Esophagus squamous epithelium (tissue), 5 donors: ENCODE data around the gene COL1A1. TPM values are rescaled to one million over a fixed set of nuclear protein-coding genes. Genes with fewer than 3 reads are reported as not detected.

Experiments
- DNase-seq: peaks from one replicate; lab custom pipeline; 2025; lab: John Stamatoyannopoulos, UW
- H3K27ac ChIP-seq, 4 donors: fragments of 200-600 bp; sonication (generic); one replicate each; pipeline ENCODE4 v1.5.1; 2016 to 2019; ENCODE audit warnings: mild to moderate bottlenecking in 1 of 4
- H3K27me3 ChIP-seq, 4 donors: fragments of 200-600 bp; sonication (generic); 1 replicate in 3 of 4; 2 replicates in 1 of 4; pipeline versions ENCODE4 v1.5.1 to v1.6.0; 2017 to 2021; ENCODE audit warnings: antibody characterized with exemption in 1 of 4
- H3K36me3 ChIP-seq, 3 donors: fragments of 200-600 bp; sonication (generic); one replicate each; pipeline ENCODE4 v1.5.1; 2016 to 2019
- H3K4me1 ChIP-seq, 3 donors: fragments of 200-600 bp; sonication (generic); one replicate each; pipeline ENCODE4 v1.5.1; 2017 to 2019
- H3K4me3 ChIP-seq, 4 donors: fragments of 200-600 bp; sonication (generic); 1 replicate in 3 of 4; 2 replicates in 1 of 4; pipeline ENCODE4 v1.5.1; 2016 to 2019; ENCODE audit warnings: mild to moderate bottlenecking in 2 of 4, moderate library complexity in 1 of 4
- H3K9me3 ChIP-seq, 3 donors: fragments of 200-600 bp; sonication (generic); one replicate each; pipeline ENCODE4 v1.5.1; 2016 to 2019
- CTCF ChIP-seq, 6 experiments: fragments of 450-650 bp in 4 of 6; fragments of 200-600 bp in 2 of 6; sonication (generic) in 2 of 6; IDR thresholded peaks; one replicate each; pipeline ENCODE4 v1.5.1; 2016 to 2019; ENCODE audit warnings: antibody characterized with exemption in 6 of 6, mild to moderate bottlenecking in 4 of 6, moderate library complexity in 4 of 6
- POLR2A ChIP-seq, 4 donors: fragments of 450-650 bp; IDR thresholded peaks; one replicate each; pipeline ENCODE4 v1.6.1; 2017; ENCODE audit warnings: antibody characterized with exemption in 4 of 4, mild to moderate bottlenecking in 4 of 4, moderate library complexity in 3 of 4
- WGBS, 2 donors: methylation state at CpG; one replicate each; pipeline ENCODE4 v1.1.5; 2018; 5-methylcytosine and 5-hydroxymethylcytosine counted together
- intact Hi-C: fragments of 100-400 bp; cut with DNase I; formaldehyde crosslinking; loops from one replicate; pipeline ENCODE4 v1.15.0; 2022
- total RNA-seq, 4 donors: library from RNA; depleted of rRNA; stranded (reverse); fragments of >200 nt; gene quantifications; one replicate each; pipeline ENCODE4 v1.1.0, GENCODE V29; 2016
- donor health status: DM: yes; HTN: yes; CAD: no.

COL1A1 gene
- total RNA-seq, 4 donors from 2014 or later, result 12.4 to 20.8 (median 19.7) TPM

- Histone ChIP-seq H3K27me3 (no peaks in the 10 kb centered on the region), H3K9me3 (no peaks in the 10 kb centered on the region), H3K36me3 (peaks cover 4 to 76% (median 5%) of the 10 kb centered on the region in 3 donors), H3K4me1 (peaks cover 9 to 42% (median 16%) of the 10 kb centered on the region in 3 donors), H3K4me3 (no peak overlapping the region), H3K27ac (peak overlapping the region in 3 of 4 donors; percentile 38 to 54 (median 51))
- no peak for TF ChIP-seq CTCF (IDR thresholded peaks at IDR 0.05)
- no peak for TF ChIP-seq POLR2A (IDR thresholded peaks at IDR 0.05)
- intact Hi-C loops, result no loop called here
- WGBS, 2 donors, result 83% methylated on average over 5 of the region's 17 CpGs; no CpG with 5 or more reads in 1 of the 2 donors
- DNase-seq, result no peak
Observed at GRCh38 chr17:50187751-50188530, 13.5 kb downstream of the COL1A1 start.

- 83% methylated on average over 2 of the region's 4 CpGs; no CpG with 5 or more reads in 1 of the 2 donors for WGBS, 2 donors
- H3K9me3 ChIP-seq, result no peaks in the 10 kb centered on the region
- intact Hi-C loops, result no loop called here
- H3K4me1 ChIP-seq, result peaks cover 9 to 38% (median 16%) of the 10 kb centered on the region in 3 donors
- no peak overlapping the region for H3K4me3 ChIP-seq
- DNase-seq, result no peak
- peaks cover 0 to 70% (median 4%) of the 10 kb centered on the region in 3 donors for H3K36me3 ChIP-seq
- TF ChIP-seq POLR2A (IDR thresholded peaks at IDR 0.05), result no peak
- TF ChIP-seq CTCF (IDR thresholded peaks at IDR 0.05), result no peak
- H3K27ac ChIP-seq, result peak overlapping the region in 3 of 4 donors; percentile 4 to 54 (median 38)
- H3K27me3 ChIP-seq, result no peaks in the 10 kb centered on the region
Observed at GRCh38 chr17:50187394-50187725, 14.1 kb downstream of the COL1A1 start.

- no peak for DNase-seq
Observed at GRCh38 chr17:50186661-50187393, 14.6 kb downstream of the COL1A1 start.

DNA sequence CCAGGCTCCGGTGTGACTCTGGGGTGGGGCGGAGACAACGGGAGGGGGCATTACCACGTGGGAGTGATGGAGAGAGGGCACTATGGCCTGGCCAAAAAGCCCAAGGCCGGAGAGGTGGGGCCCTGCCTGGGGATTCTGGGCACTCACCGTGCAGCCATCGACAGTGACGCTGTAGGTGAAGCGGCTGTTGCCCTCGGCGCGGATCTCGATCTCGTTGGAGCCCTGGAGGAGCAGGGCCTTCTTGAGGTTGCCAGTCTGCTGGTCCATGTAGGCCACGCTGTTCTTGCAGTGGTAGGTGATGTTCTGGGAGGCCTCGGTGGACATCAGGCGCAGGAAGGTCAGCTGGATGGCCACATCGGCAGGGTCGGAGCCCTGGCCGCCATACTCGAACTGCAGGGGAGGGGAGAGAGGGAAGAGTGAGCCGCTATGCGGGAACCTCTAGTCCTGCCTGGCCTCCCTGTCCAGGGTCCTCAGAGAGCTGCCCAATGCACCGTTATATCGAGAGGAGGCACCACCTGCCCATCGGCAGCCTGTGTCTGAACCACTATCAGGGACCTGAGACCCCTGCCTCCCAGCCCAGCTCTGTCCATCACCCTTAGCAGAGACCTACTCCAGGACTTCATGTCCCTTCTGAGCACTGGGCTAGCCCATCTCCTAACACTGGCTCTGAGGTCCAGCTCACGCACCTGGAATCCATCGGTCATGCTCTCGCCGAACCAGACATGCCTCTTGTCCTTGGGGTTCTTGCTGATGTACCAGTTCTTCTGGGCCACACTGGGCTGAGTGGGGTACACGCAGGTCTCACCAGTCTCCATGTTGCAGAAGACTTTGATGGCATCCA is 15.6 kb downstream of the COL1A1 start:
- H3K36me3 ChIP-seq, result peaks cover 0 to 55% (median 0%) of the 10 kb centered on the region in 3 donors
- 80 to 89% methylated on average over 4 to 14 of the region's 31 CpGs for WGBS, 2 donors
- intact Hi-C loops, result no loop called here
- H3K4me3 ChIP-seq, result no peak overlapping the region
- TF ChIP-seq CTCF (IDR thresholded peaks at IDR 0.05), result no peak
- TF ChIP-seq POLR2A (IDR thresholded peaks at IDR 0.05), result no peak
- DNase-seq, result no peak
- H3K4me1 ChIP-seq, result peaks cover 9 to 46% (median 20%) of the 10 kb centered on the region in 3 donors
- no peaks in the 10 kb centered on the region for H3K9me3 ChIP-seq
- H3K27me3 ChIP-seq, result no peaks in the 10 kb centered on the region
- H3K27ac ChIP-seq, result peak overlapping the region in 3 of 4 donors; percentile 50 to 80 (median 60)

More at GRCh38 chr17:50186661-50187393, 14.6 kb downstream of the COL1A1 start:
- TF ChIP-seq CTCF (IDR thresholded peaks at IDR 0.05), result no peak
- no peak for TF ChIP-seq POLR2A (IDR thresholded peaks at IDR 0.05)
- intact Hi-C loops, result no loop called here
- Histone ChIP-seq H3K27ac (peak overlapping the region in 2 of 4 donors; percentile 4 to 54), H3K27me3 (no peaks in the 10 kb centered on the region), H3K36me3 (peaks cover 0 to 65% (median 0%) of the 10 kb centered on the region in 3 donors), H3K4me3 (no peak overlapping the region), H3K4me1 (peaks cover 9 to 39% (median 16%) of the 10 kb centered on the region in 3 donors), H3K9me3 (no peaks in the 10 kb centered on the region)
- 80 to 82% methylated on average over 12 to 21 of the region's 24 CpGs for WGBS, 2 donors
